Central memory CD4-positive, alpha-beta T cell (primary cell): ENCODE results near the gene ANO9.
"Not testable (repeated sequence)": the region's sequence is repeated elsewhere in the genome, so short reads cannot be mapped to it uniquely, and the experiment has no call there.

Experiments
- DNase-seq: peaks from one replicate; pipeline ENCODE4 v3.0.0; 2022

Gene ANO9

GRCh38 chr11:398826-399225 is 43.0 kb downstream of the ANO9 start:
- no peak for DNase-seq

- no peak for DNase-seq
These were observed 44.8 kb downstream of the ANO9 start for GRCh38 chr11:396948-397548.

GRCh38 chr11:396511-396947 is 45.3 kb downstream of the ANO9 start:
- no peak for DNase-seq

- DNase-seq: no peak
These were observed 45.9 kb downstream of the ANO9 start for GRCh38 chr11:395866-396265.

GRCh38 chr11:394858-395655 is 46.8 kb downstream of the ANO9 start:
- no peak for DNase-seq

GRCh38 chr11:394034-394857 is 47.6 kb downstream of the ANO9 start, which contains the start of gene PKP3:
TSS of gene PKP3 (plus strand) at chr11:394209. CDS start at chr11:394293, 84 bp downstream.
- DNase-seq: no peak

- no peak for DNase-seq
These were observed 48.4 kb downstream of the ANO9 start for GRCh38 chr11:393219-394033.

- no peak for DNase-seq
These were observed 49.6 kb downstream of the ANO9 start for GRCh38 chr11:392102-392777.

- DNase-seq: no peak
These were observed 50.4 kb downstream of the ANO9 start for GRCh38 chr11:391117-392017.

GRCh38 chr11:390175-390574 is 51.6 kb downstream of the ANO9 start:
- DNase-seq: no peak

GRCh38 chr11:389369-389768 is 52.4 kb downstream of the ANO9 start:
- DNase-seq: not testable (repeated sequence)

GRCh38 chr11:387193-387793 is 54.5 kb downstream of the ANO9 start:
- DNase-seq: no peak

- DNase-seq: no peak
These were observed 55.3 kb downstream of the ANO9 start for GRCh38 chr11:386483-386882.

- DNase-seq: no peak
These were observed 56.0 kb downstream of the ANO9 start for GRCh38 chr11:385594-386351.

GRCh38 chr11:384511-384910 is 57.3 kb downstream of the ANO9 start:
- DNase-seq: no peak

- DNase-seq: no peak
These were observed 58.4 kb downstream of the ANO9 start for GRCh38 chr11:383431-383830.

GRCh38 chr11:382081-382629 is 59.7 kb downstream of the ANO9 start:
- DNase-seq: no peak

GRCh38 chr11:381501-382072 is 60.2 kb downstream of the ANO9 start:
- DNase-seq: no peak

- DNase-seq: no peak
These were observed 60.8 kb downstream of the ANO9 start for GRCh38 chr11:380996-381395.
